Endothelial cell of umbilical vein (primary cell): ENCODE data around the gene ESRRB. TPM values are rescaled to one million over a fixed set of nuclear protein-coding genes. Genes with fewer than 3 reads are reported as not detected.

ENCODE experiments used
- BruUV-seq: library from RNA; stranded (reverse); fragments of 400-500 nt; replicated peaks from 2 replicates; lab custom pipeline; 2021; lab: Mats Ljungman, UMichigan
- CTCF ChIA-PET: fragments of 300-600, 350-600 bp; sonication (Branson Sonifier 250); formaldehyde crosslinking; loops from one replicate; lab custom pipeline; 2021; ENCODE audit warnings: antibody characterized with exemption, inconsistent platforms; lab: Charles Lee
- POLR2A ChIA-PET: fragments of 300-600, 350-600 bp; sonication (Branson Sonifier 250); formaldehyde crosslinking; loops from one replicate; lab custom pipeline; 2021; ENCODE audit warnings: antibody characterized with exemption, inconsistent platforms; lab: Charles Lee
- DNase-seq: peaks from one replicate; pipeline ENCODE4 v3.0.0-alpha.2; 2011; ENCODE audit warnings: low read depth, low spot score
- FAIRE-seq: peaks from 2 replicates; lab custom pipeline; 2011; peaks lifted over from hg19 to GRCh38; lab: Jason Lieb, UNC
- H2AFZ ChIP-seq: 2 replicates; pipeline ENCODE4 v1.6.0; 2012; ENCODE audit warnings: low read depth, low read length, control low read depth, inconsistent platforms
- H3K27ac ChIP-seq: 2 replicates; pipeline ENCODE4 v1.5.1; 2011; ENCODE audit warnings: low read depth, mild to moderate bottlenecking, control low read depth, low read length, moderate library complexity; ENCODE audit not compliant: insufficient read depth
- H3K27me3 ChIP-seq, 2 experiments: 2 replicates each; pipeline versions ENCODE4 v1.6.0 to v1.6.1; 2011; ENCODE audit warnings: low read length in 2 of 2, mixed read lengths in 1 of 2; ENCODE audit not compliant: control insufficient read depth in 2 of 2, insufficient read depth in 2 of 2
- H3K36me3 ChIP-seq, 2 experiments: 2 replicates in 1 of 2; 3 replicates in 1 of 2; pipeline ENCODE4 v1.5.1; 2011; ENCODE audit warnings: low read length in 2 of 2, mild to moderate bottlenecking in 1 of 2, moderate library complexity in 1 of 2; ENCODE audit not compliant: control insufficient read depth in 2 of 2, insufficient read depth in 2 of 2; ENCODE audit errors: extremely low read depth in 1 of 2
- H3K4me1 ChIP-seq: 3 replicates; pipeline ENCODE4 v1.5.1; 2011; ENCODE audit warnings: mild to moderate bottlenecking, low read length; ENCODE audit not compliant: control insufficient read depth, insufficient read depth; ENCODE audit errors: extremely low read depth
- H3K4me2 ChIP-seq: 2 replicates; pipeline ENCODE4 v1.6.1; 2011; ENCODE audit warnings: low read length, control low read depth, mixed read lengths; ENCODE audit not compliant: insufficient read depth
- H3K4me3 ChIP-seq, 3 experiments: fragments of 200-600 bp in 1 of 3; sonication (generic), shearing (Covaris generic) in 1 of 3; replicated peaks in 1 of 3; 2 replicates each; pipeline ENCODE4 v1.5.1; 2011 to 2016; ENCODE audit warnings: control low read depth in 3 of 3, low read length in 3 of 3, mild to moderate bottlenecking in 2 of 3, inconsistent platforms in 1 of 3, low read depth in 1 of 3, moderate library complexity in 1 of 3; ENCODE audit not compliant: insufficient read depth in 1 of 3
- H3K79me2 ChIP-seq: 2 replicates; pipeline ENCODE4 v1.6.0; 2012; ENCODE audit warnings: low read length, inconsistent platforms; ENCODE audit not compliant: control insufficient read depth, insufficient read depth
- H3K9ac ChIP-seq: replicated peaks from 2 replicates; pipeline ENCODE3; 2011; ENCODE audit warnings: low read length, control low read depth; ENCODE audit not compliant: insufficient read depth; ENCODE audit errors: extremely low read depth
- H3K9me1 ChIP-seq: replicated peaks from 3 replicates; pipeline ENCODE4 v1.6.0; 2011; ENCODE audit warnings: mild to moderate bottlenecking, low read length; ENCODE audit not compliant: control insufficient read depth, insufficient read depth; ENCODE audit errors: extremely low read depth
- H3K9me3 ChIP-seq: replicated peaks from 2 replicates; pipeline ENCODE4 v1.5.1; 2012; ENCODE audit warnings: low read length, inconsistent platforms; ENCODE audit not compliant: control insufficient read depth, insufficient read depth
- H4K20me1 ChIP-seq: replicated peaks from 2 replicates; pipeline ENCODE3; 2011; ENCODE audit warnings: mild to moderate bottlenecking, low read length; ENCODE audit not compliant: control insufficient read depth, insufficient read depth; ENCODE audit errors: extremely low read depth
- EZH2 ChIP-seq: IDR thresholded peaks from 2 replicates; pipeline ENCODE4 v1.6.1; 2012; ENCODE audit warnings: borderline replicate concordance, low read depth, mild to moderate bottlenecking, moderate library complexity, low read length, inconsistent platforms; ENCODE audit not compliant: severe bottlenecking
- FOS ChIP-seq: IDR thresholded peaks from 2 replicates; pipeline ENCODE4 v1.6.1; 2011; ENCODE audit warnings: mild to moderate bottlenecking, low read length, moderate library complexity, borderline replicate concordance; ENCODE audit not compliant: insufficient read depth
- GATA2 ChIP-seq: IDR thresholded peaks from 2 replicates; pipeline ENCODE4 v1.7.0; 2011; ENCODE audit warnings: low read depth, mild to moderate bottlenecking, moderate library complexity, mixed read lengths, low read length; ENCODE audit not compliant: insufficient read length, insufficient read depth
- JUN ChIP-seq: IDR thresholded peaks from 2 replicates; pipeline ENCODE4 v1.6.1; 2011; ENCODE audit warnings: borderline replicate concordance, low read depth; ENCODE audit not compliant: insufficient read length, insufficient read depth
- MAX ChIP-seq: IDR thresholded peaks from 2 replicates; pipeline ENCODE4 v1.6.1; 2011; ENCODE audit not compliant: insufficient read depth, insufficient read length
- MYC ChIP-seq: IDR thresholded peaks from one replicate; pipeline ENCODE4 v1.6.1; 2011; ENCODE audit warnings: mild to moderate bottlenecking, low read depth, low read length
- POLR2A ChIP-seq: IDR thresholded peaks from 2 replicates; pipeline ENCODE4 v1.6.1; 2012; ENCODE audit warnings: low read depth, mild to moderate bottlenecking, control low read depth, low read length
- POLR2AphosphoS5 ChIP-seq: IDR thresholded peaks from 2 replicates; pipeline ENCODE4 v1.6.1; 2012; ENCODE audit warnings: low read depth, mild to moderate bottlenecking, control low read depth, low read length, moderate library complexity; ENCODE audit not compliant: insufficient read depth
- dilution Hi-C: fragments of 300-500 bp; cut with MboI; formaldehyde crosslinking; loops from one replicate; pipeline ENCODE4 v1.15.0; 2019; ENCODE audit warnings: low sequenced_read_pairs; ENCODE audit not compliant: extremely low pct_ligation_motif_present
- intact Hi-C: fragments of 100-400 bp; cut with micrococcal nuclease; formaldehyde crosslinking; loops from one replicate; pipeline ENCODE4 v1.10.0; 2022
- polyA plus RNA-seq, 4 experiments: library from polyadenylated mRNA; depleted of rRNA in 3 of 4; stranded (reverse) in 3 of 4; unstranded in 1 of 4; fragments of >200 nt; gene quantifications; 2 replicates each; pipeline versions ENCODE4 v1.2.1 to v1.2.3, GENCODE V29; 2011 to 2012; ENCODE audit warnings: missing spikeins in 1 of 4
- total RNA-seq: library from RNA; stranded (reverse); gene quantifications from 2 replicates; pipeline ENCODE4 v1.2.3, GENCODE V29; 2021
- TF ChIP-seq, protein P1 (sequence below), 2 donors: IDR thresholded peaks; 1 replicate in 1 of 2; 2 replicates in 1 of 2; pipeline ENCODE4 v1.5.1; 2011; ENCODE audit warnings: low read length in 2 of 2, mild to moderate bottlenecking in 2 of 2, moderate library complexity in 2 of 2, control low read depth in 1 of 2, inconsistent platforms in 1 of 2, low read depth in 1 of 2; ENCODE audit not compliant: insufficient read depth in 1 of 2; ENCODE audit errors: extremely low read depth in 1 of 2

The ESRRB gene
- total and polyA plus RNA-seq, 2 donors (not counting 3 experiments of a cell fraction or from before 2014, with no cell fraction given), result not detected

DNA sequence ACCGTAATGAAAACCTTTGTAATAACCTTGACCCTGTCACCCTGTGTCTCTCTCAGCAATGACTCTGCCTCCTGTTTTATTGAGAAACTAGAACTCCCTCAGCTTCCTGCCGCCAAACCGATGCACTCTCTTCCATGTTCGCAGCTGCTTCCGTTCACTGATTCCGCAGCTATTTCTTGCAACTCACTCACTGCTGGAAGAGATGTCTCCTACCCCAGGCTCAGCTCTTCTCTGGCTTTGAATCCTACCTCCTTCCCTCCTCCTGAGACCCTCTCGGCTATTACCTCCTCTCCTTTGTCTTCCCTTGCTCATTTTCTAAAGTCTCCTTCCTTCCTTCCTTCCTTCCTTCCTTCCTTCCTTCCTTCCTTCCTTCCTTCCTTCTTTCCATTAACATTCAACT, 71.0 kb downstream of the ESRRB start:
- intact Hi-C loops, result no loop called here
- no peak for TF ChIP-seq POLR2AphosphoS5
- no peak for TF ChIP-seq POLR2A
- no peak for TF ChIP-seq MYC
- TF ChIP-seq FOS, result no peak
- TF ChIP-seq MAX, result no peak
- TF ChIP-seq EZH2, result no peak
- TF ChIP-seq, protein P1, sequence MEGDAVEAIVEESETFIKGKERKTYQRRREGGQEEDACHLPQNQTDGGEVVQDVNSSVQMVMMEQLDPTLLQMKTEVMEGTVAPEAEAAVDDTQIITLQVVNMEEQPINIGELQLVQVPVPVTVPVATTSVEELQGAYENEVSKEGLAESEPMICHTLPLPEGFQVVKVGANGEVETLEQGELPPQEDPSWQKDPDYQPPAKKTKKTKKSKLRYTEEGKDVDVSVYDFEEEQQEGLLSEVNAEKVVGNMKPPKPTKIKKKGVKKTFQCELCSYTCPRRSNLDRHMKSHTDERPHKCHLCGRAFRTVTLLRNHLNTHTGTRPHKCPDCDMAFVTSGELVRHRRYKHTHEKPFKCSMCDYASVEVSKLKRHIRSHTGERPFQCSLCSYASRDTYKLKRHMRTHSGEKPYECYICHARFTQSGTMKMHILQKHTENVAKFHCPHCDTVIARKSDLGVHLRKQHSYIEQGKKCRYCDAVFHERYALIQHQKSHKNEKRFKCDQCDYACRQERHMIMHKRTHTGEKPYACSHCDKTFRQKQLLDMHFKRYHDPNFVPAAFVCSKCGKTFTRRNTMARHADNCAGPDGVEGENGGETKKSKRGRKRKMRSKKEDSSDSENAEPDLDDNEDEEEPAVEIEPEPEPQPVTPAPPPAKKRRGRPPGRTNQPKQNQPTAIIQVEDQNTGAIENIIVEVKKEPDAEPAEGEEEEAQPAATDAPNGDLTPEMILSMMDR (IDR thresholded peaks at IDR 0.05; ENCODE audit: extremely low read depth in 1 of 2, insufficient read depth in 1 of 2, low read depth in 1 of 2, low read length in 2 of 2), result no peak
- TF ChIP-seq GATA2, result no peak
- TF ChIP-seq JUN, result no peak
- Histone ChIP-seq H3K27ac (no peak overlapping the region), H3K9me3 (no peaks in the 10 kb centered on the region), H3K4me2 (no peak overlapping the region), H2AFZ (no peak overlapping the region), H3K9ac (no peak overlapping the region), H3K4me3 (no peak overlapping the region), H3K4me1 (no peaks in the 10 kb centered on the region), H3K27me3 (no peaks in the 10 kb centered on the region), H3K36me3 (no peaks in the 10 kb centered on the region), H3K79me2 (no peaks in the 10 kb centered on the region), H4K20me1 (no peaks in the 10 kb centered on the region), H3K9me1 (no peaks in the 10 kb centered on the region)
- ChIA-PET CTCF (interaction anchor here (2.7 kb wide), 1 partner anchor 10 kb away, joined by 12 read pairs; no protein-coding TSS in a partner anchor), POLR2A (no interaction called here)
- BruUV-seq, result no TSS peak
- dilution Hi-C loops, result no loop called here
- FAIRE-seq (no peak), DNase-seq (no peak)
